ENCODE results near the gene RHOH. TPM values are rescaled to one million over a fixed set of nuclear protein-coding genes. Genes with fewer than 3 reads are reported as not detected.

Gene RHOH
- total RNA-seq, 2 donors from 2014 or later, result 1.6 to 2.6 TPM

DNA sequence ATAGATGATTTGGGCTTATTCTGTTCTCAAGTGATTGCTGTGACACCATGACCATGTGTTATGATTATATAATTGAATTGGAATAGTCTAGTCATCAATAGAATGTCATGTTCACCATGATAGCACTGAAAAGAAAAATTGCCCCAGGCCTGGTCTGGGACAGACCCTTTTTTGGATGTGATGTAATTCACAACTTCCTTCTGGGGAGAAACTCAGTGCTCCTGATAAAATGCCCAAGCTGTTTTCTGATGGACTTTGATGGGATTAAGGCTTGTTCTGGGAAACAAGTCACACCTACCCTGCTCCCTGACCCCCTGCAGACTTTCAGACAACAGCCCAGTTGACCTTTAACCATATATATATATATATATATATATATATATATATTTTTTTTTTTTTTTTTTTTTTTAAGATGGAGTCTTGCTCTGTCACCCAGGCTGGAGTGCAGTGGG, 65.3 kb downstream of the RHOH start:
- Histone ChIP-seq H3K36me3 (no peaks in the 10 kb centered on the region), H3K27ac (no peak overlapping the region), H3K27me3 (no peaks in the 10 kb centered on the region), H3K4me1 (no peaks in the 10 kb centered on the region), H3K9ac (ENCODE audit: low read depth in 2 of 2, low read length in 2 of 2) (no peak overlapping the region), H3K9me3 (no peaks in the 10 kb centered on the region), H3K4me3 (no peak overlapping the region)
- DNase-seq, result no peak
- intact Hi-C loops (cut with DNase I), result no loop called here
- no peak for TF ChIP-seq CTCF (IDR thresholded peaks at IDR 0.05)

GRCh38 chr4:40262861-40263260, 66.0 kb downstream of the RHOH start:
- Histone ChIP-seq H3K4me3 (no peak overlapping the region), H3K36me3 (no peaks in the 10 kb centered on the region), H3K27ac (no peak overlapping the region), H3K4me1 (no peaks in the 10 kb centered on the region), H3K27me3 (no peaks in the 10 kb centered on the region), H3K9ac (ENCODE audit: low read depth in 2 of 2, low read length in 2 of 2) (no peak overlapping the region), H3K9me3 (no peaks in the 10 kb centered on the region)
- no peak for TF ChIP-seq CTCF (IDR thresholded peaks at IDR 0.05)
- DNase-seq, result no peak
- intact Hi-C loops (cut with DNase I), result no loop called here

DNA sequence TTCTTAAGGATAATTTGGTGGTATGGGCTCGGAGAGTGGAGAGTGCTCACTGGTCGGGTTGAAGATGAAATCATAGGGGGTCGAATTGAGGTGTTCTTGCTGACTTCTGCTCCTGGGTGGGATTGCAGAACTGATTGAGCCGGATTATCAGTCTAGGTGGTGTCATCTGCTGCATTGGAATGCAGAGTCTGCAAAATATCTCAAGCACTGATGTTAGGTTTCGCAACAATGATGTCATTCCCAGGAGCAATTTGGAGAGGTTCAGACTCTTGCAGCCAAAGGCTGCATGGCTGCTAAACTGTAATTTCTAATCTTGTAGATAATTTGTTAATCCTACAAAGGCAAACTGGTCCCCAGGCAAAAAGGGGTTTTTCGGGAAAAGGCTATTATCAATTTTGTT, 67.7 kb downstream of the RHOH start:
- Histone ChIP-seq H3K9ac (ENCODE audit: low read depth in 2 of 2, low read length in 2 of 2) (no peak overlapping the region), H3K27ac (no peak overlapping the region), H3K36me3 (no peaks in the 10 kb centered on the region), H3K4me1 (no peaks in the 10 kb centered on the region), H3K9me3 (no peaks in the 10 kb centered on the region), H3K4me3 (no peak overlapping the region), H3K27me3 (no peaks in the 10 kb centered on the region)
- DNase-seq, result no peak
- intact Hi-C loops (cut with DNase I), result no loop called here
- TF ChIP-seq CTCF (IDR thresholded peaks at IDR 0.05), result no peak

- H3K9me3 ChIP-seq, result no peaks in the 10 kb centered on the region
- H3K4me3 ChIP-seq, result no peak overlapping the region
- no peaks in the 10 kb centered on the region for H3K36me3 ChIP-seq
- H3K4me1 ChIP-seq, result no peaks in the 10 kb centered on the region
- H3K27me3 ChIP-seq, result no peaks in the 10 kb centered on the region
- intact Hi-C loops (cut with DNase I), result no loop called here
- H3K9ac ChIP-seq (ENCODE audit: low read depth in 2 of 2, low read length in 2 of 2), result no peak overlapping the region
- no peak overlapping the region for H3K27ac ChIP-seq
- DNase-seq, result no peak
- TF ChIP-seq CTCF (IDR thresholded peaks at IDR 0.05), result no peak
These were observed 68.4 kb downstream of the RHOH start for GRCh38 chr4:40264995-40265909.

DNA sequence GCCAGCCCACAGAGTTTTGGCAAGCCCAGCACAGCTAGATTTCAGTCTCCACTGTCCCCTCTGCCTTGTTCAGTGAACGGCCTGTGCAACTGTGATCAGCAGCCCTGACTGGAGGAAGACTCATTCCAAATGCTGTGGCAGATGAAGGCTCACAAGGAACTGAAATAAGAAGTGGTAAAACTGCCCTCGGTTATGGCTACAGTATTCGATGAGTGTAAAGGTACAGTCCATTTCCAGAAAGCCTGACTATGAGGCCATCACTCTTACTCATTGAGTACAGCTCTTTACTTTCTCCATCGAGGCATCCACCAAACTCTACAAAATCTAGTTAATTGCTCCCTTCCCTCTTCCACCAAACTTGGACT, 69.1 kb downstream of the RHOH start:
- Histone ChIP-seq H3K27me3 (no peaks in the 10 kb centered on the region), H3K9me3 (no peaks in the 10 kb centered on the region), H3K27ac (no peak overlapping the region), H3K9ac (ENCODE audit: low read depth in 2 of 2, low read length in 2 of 2) (no peak overlapping the region), H3K4me1 (no peaks in the 10 kb centered on the region), H3K36me3 (no peaks in the 10 kb centered on the region), H3K4me3 (no peak overlapping the region)
- intact Hi-C loops (cut with DNase I), result no loop called here
- no peak for TF ChIP-seq CTCF (IDR thresholded peaks at IDR 0.05)
- DNase-seq, result no peak

All from colonic mucosa (tissue), 4 donors.